ENCODE results near the gene FBXW4.

The FBXW4 gene

DNA sequence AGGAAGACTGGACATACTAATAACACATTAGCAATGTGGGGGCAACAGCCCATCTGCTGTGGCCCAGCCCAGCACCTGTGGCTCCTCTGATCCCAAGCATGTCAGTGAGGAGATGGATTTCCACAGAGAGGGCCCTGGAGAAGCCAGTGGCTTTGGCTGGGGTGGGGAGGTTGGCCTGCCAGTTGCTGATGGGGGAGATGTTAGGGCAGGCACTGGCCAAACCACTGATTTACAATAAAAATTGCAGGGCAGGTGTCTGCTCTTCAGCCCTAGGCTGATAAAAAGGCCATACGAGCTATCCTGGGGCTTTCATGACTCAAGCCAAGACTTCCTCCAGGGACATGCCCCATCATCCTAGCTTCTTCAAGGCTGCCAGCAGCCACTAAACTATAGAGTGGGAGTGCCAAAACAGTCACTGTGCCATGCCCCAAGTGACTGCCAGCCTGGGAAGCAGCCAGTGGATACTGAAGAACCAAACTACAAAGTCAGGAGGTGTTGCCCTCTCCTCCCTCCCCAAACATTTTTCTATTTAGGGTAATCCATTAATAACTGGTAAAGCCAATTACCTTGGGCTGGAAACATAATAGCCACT is 69.1 kb downstream of the FBXW4 start:
- Histone ChIP-seq H3K4me1 (no peaks in the 10 kb centered on the region), H3K36me3 (no peaks in the 10 kb centered on the region), H3K4me3 (ENCODE audit: low read depth, low read length) (no peak overlapping the region), H3K27me3 (no peaks in the 10 kb centered on the region), H3K9me3 (no peaks in the 10 kb centered on the region)
- DNase-seq = no peak
- TF ChIP-seq, protein P1, sequence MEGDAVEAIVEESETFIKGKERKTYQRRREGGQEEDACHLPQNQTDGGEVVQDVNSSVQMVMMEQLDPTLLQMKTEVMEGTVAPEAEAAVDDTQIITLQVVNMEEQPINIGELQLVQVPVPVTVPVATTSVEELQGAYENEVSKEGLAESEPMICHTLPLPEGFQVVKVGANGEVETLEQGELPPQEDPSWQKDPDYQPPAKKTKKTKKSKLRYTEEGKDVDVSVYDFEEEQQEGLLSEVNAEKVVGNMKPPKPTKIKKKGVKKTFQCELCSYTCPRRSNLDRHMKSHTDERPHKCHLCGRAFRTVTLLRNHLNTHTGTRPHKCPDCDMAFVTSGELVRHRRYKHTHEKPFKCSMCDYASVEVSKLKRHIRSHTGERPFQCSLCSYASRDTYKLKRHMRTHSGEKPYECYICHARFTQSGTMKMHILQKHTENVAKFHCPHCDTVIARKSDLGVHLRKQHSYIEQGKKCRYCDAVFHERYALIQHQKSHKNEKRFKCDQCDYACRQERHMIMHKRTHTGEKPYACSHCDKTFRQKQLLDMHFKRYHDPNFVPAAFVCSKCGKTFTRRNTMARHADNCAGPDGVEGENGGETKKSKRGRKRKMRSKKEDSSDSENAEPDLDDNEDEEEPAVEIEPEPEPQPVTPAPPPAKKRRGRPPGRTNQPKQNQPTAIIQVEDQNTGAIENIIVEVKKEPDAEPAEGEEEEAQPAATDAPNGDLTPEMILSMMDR (IDR thresholded peaks at IDR 0.05; ENCODE audit: low read depth, low read length) = no peak

DNA sequence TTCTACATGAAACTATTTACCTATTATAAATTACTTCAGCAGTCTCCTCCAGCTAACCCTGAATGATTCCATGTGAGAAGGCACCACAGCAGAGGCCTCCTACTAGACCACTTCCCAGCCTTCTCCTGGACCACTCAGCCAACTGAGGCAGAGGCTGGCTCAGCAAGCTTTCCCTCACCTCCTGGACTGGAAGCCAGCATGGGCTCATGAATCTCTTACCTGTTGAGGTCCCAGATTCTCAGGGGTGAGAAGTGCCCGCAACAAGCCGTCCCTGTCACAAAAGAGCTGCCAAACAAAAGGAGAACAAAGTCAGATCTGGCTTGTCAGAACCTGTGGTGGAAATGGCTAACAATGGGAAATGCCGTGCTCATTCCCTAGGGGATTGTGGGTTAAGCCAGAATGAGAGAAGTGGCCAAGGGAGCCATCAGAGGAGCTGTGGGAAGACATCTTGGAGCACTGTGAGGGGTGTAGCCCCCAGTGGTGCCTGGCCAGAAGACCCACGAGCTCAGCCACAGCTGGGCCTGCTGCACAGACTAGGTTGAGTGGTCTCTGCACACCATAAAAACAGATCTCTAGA is 70.4 kb downstream of the FBXW4 start:
- H3K4me1 ChIP-seq = no peaks in the 10 kb centered on the region
- H3K9me3 ChIP-seq = no peaks in the 10 kb centered on the region
- no peaks in the 10 kb centered on the region for H3K27me3 ChIP-seq
- no peaks in the 10 kb centered on the region for H3K36me3 ChIP-seq
- TF ChIP-seq, protein P1 (IDR thresholded peaks at IDR 0.05; ENCODE audit: low read depth, low read length) = no peak
- H3K4me3 ChIP-seq (ENCODE audit: low read depth, low read length) = no peak overlapping the region
- DNase-seq = no peak

DNA sequence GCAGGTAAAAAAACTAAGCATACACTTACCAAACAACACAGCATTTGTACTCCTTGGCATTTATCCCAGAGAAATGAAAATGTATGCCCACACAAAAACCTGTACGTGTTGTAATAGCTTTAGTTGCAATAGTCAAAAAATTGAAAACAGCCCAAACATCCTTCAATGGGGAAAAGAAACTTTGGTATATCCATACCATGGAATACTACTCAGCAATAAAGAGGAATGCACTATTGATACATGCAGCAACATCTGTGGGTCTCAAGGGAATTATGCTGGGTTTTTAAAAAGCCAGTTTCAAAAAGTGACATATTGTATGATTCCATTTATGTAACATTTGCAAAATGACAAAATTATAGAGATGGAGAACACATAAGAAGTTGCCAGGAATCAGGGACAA is 71.4 kb downstream of the FBXW4 start:
- Histone ChIP-seq H3K4me1 (no peaks in the 10 kb centered on the region), H3K36me3 (no peaks in the 10 kb centered on the region), H3K4me3 (ENCODE audit: low read depth, low read length) (no peak overlapping the region), H3K9me3 (no peaks in the 10 kb centered on the region), H3K27me3 (no peaks in the 10 kb centered on the region)
- no peak for DNase-seq
- TF ChIP-seq, protein P1 (IDR thresholded peaks at IDR 0.05; ENCODE audit: low read depth, low read length) = no peak

DNA sequence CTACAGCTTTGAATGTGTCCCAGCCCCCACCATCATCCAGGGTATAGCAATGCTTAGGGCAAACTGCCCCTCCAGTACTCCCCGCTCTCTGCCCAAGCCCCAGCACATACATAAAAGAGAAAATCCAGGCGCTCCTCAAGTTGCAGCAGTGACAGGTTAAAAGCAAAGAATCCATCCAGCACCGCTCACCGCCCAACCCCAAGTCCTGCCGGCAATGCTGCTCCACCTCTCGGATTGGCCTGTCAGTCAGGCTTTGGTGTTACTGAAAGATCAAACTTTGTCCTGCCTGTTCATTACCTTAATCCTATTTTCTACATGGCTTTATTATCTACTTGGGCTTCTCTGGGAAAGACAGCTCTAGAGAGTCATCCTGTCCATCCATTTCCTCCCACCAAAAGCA is 75.0 kb downstream of the FBXW4 start:
- DNase-seq = no peak
- Histone ChIP-seq H3K9me3 (no peaks in the 10 kb centered on the region), H3K36me3 (no peaks in the 10 kb centered on the region), H3K27me3 (no peaks in the 10 kb centered on the region), H3K4me1 (peaks cover 16% of the 10 kb centered on the region; the same call in 1 of the 2 replicates), H3K4me3 (ENCODE audit: low read depth, low read length) (no peak overlapping the region)
- TF ChIP-seq, protein P1 (IDR thresholded peaks at IDR 0.05; ENCODE audit: low read depth, low read length) = no peak

DNA sequence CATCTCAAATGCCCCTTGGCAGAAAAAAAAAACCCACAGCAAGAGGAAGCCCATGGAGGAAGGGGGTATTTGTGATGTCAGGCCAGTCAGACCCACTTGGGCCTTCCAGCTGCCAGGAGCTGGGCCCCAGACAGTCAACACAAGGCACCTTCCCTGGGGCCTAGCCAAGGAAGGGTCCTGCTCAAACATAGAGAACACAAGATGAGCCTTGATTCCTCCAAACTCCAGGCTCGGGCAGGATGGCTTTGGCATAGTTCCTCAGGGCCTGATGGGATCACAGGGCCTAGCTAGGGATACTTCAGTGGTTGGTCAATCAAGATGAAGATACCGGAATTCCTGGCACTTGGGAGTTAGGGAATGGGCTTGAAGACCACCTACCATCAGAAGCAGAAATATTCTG is 76.1 kb downstream of the FBXW4 start:
- Histone ChIP-seq H3K36me3 (no peaks in the 10 kb centered on the region), H3K4me1 (peaks cover 16% of the 10 kb centered on the region; the same call in 1 of the 2 replicates), H3K4me3 (ENCODE audit: low read depth, low read length) (no peak overlapping the region), H3K9me3 (no peaks in the 10 kb centered on the region), H3K27me3 (no peaks in the 10 kb centered on the region)
- TF ChIP-seq, protein P1 (IDR thresholded peaks at IDR 0.05; ENCODE audit: low read depth, low read length) = no peak
- no peak for DNase-seq

DNA sequence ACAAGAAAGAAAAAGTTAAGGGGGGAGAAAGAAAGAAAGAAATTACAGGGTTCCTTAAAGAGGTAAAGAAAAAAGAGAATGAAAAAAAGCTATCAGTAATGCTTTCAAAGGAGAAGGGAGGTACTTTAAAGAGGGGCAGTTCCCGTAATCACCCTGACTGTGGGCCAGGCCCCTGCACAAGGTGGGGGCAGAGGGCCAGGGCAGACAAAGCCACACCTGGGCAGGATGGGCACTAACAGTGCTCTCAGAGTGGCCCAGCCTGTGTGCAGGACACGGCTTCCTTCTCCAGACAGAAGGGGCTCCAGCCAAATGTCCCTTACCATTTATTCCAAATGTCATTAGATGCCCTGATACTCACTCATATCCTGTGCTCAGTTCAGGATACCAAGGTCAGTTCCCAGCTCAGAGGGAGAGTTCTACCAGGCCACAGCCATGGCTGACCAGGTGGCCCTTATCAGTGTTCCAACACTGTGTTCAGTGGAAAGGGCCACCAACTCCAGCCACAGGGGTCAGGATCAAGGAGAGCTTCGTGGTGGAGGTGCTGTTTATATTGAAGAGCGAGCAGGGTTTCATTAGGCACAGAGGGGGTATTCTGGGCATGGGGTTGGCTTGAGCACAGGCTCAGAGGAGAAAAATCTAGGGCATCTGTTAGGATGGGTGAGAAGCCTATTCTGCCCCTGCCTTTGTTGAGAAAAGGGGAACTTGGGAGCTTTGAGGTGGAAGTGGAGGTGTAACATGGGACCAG is 77.0 kb downstream of the FBXW4 start:
- DNase-seq = no peak
- TF ChIP-seq, protein P1 (IDR thresholded peaks at IDR 0.05; ENCODE audit: low read depth, low read length) = no peak
- Histone ChIP-seq H3K27me3 (no peaks in the 10 kb centered on the region), H3K9me3 (no peaks in the 10 kb centered on the region), H3K4me3 (ENCODE audit: low read depth, low read length) (no peak overlapping the region), H3K36me3 (no peaks in the 10 kb centered on the region), H3K4me1 (peaks cover 16% of the 10 kb centered on the region; the same call in 1 of the 2 replicates)
